ENCODE results near the gene ACOX1. TPM values are rescaled to one million over a fixed set of nuclear protein-coding genes. Genes with fewer than 3 reads are reported as not detected.

ACOX1 gene
- total RNA-seq, 1 experiment from 2014 or later, result 50.2 TPM

DNA sequence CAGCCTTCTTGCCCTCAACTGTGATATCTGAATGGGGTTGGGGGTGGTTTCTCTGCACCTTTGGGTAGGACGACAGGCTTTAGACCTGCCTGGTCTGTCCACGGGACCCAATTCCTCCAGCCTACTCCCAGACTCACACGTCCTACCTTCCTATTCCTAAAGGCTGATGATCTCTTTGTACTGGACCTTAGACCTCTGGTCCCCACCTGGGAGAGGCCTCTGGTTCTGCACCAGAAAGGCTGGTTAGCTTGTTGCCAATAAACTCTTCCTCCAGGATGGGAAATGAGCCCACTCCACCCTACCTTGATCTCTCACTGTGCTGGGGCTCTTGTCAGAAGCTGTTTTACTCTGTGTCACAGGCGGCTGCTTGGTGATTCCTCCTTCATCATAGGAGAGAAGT, 52.5 kb downstream of the ACOX1 start:
- H2AFZ ChIP-seq (ENCODE audit: low read depth, low read length, poor library complexity, severe bottlenecking), result no peak overlapping the region

More for the DNA sequence above, 52.5 kb downstream of the ACOX1 start:
- DNase-seq (ENCODE audit: low read depth, low spot score) (no peak), ATAC-seq (no peak)
- Histone ChIP-seq H3K9me2 (ENCODE audit: insufficient read depth) (no peaks in the 10 kb centered on the region), H3K4me3 (replicated peaks in 1 of 2; ENCODE audit: low read depth in 1 of 2, low read length in 2 of 2) (no peak overlapping the region), H3K4me1 (ENCODE audit: control insufficient read depth in 1 of 2, insufficient read depth in 2 of 2, low read length in 2 of 2) (peaks cover 0 to 8% of the 10 kb centered on the region in 2 experiments; a peak in 2 of 4 replicates), H3K27me3 (ENCODE audit: insufficient read depth, low read length) (no peaks in the 10 kb centered on the region), H3K9ac (ENCODE audit: low read length) (no peak overlapping the region), H3K79me2 (ENCODE audit: insufficient read depth, low read length) (no peaks in the 10 kb centered on the region), H3K9me3 (ENCODE audit: control insufficient read depth in 1 of 2, insufficient read depth in 1 of 2, low read depth in 1 of 2, low read length in 2 of 2) (no peaks in the 10 kb centered on the region), H4K20me1 (ENCODE audit: insufficient read depth) (no peaks in the 10 kb centered on the region), H3K4me2 (ENCODE audit: low read length) (no peak overlapping the region), H3K27ac (ENCODE audit: low read depth, low read length) (no peak overlapping the region), H3K36me3 (ENCODE audit: control insufficient read depth in 1 of 2, insufficient read depth in 2 of 2, low read length in 2 of 2) (no peaks in the 10 kb centered on the region)
- RAD21 ChIA-PET (ENCODE audit: low non-redundant PET in 1 of 2, low total read pairs in 2 of 2, uncharacterized antibody in 2 of 2, unreplicated experiment in 2 of 2), result interaction anchor here in 1 of 2 experiments (1.0 kb wide), 1 partner anchor 154 kb away, joined by 3 read pairs; no protein-coding TSS in a partner anchor
- CTCF ChIA-PET, result interaction anchor here (1.0 to 2.2 kb wide), 6 partner anchors 9 to 65 kb away, joined by 3 to 18 read pairs (median 6); partner anchors contain the start of genes FBF1 and MRPL38
- BruUV-seq (replicated peaks), result no TSS peak
- POLR2A ChIA-PET, result interaction anchor here (1.2 kb wide), 1 partner anchor 21 kb away, joined by 4 read pairs; no protein-coding TSS in a partner anchor
- TF ChIP-seq RAD21 (IDR thresholded peaks at IDR 0.05; ENCODE audit: low read depth) (no peak), ZNF274 (IDR thresholded peaks at IDR 0.05; ENCODE audit: low read depth, low read length) (no peak), ZFX (IDR thresholded peaks at IDR 0.05) (no peak), EZH2 (IDR thresholded peaks at IDR 0.05) (no peak)
- TF ChIP-seq, protein P1, sequence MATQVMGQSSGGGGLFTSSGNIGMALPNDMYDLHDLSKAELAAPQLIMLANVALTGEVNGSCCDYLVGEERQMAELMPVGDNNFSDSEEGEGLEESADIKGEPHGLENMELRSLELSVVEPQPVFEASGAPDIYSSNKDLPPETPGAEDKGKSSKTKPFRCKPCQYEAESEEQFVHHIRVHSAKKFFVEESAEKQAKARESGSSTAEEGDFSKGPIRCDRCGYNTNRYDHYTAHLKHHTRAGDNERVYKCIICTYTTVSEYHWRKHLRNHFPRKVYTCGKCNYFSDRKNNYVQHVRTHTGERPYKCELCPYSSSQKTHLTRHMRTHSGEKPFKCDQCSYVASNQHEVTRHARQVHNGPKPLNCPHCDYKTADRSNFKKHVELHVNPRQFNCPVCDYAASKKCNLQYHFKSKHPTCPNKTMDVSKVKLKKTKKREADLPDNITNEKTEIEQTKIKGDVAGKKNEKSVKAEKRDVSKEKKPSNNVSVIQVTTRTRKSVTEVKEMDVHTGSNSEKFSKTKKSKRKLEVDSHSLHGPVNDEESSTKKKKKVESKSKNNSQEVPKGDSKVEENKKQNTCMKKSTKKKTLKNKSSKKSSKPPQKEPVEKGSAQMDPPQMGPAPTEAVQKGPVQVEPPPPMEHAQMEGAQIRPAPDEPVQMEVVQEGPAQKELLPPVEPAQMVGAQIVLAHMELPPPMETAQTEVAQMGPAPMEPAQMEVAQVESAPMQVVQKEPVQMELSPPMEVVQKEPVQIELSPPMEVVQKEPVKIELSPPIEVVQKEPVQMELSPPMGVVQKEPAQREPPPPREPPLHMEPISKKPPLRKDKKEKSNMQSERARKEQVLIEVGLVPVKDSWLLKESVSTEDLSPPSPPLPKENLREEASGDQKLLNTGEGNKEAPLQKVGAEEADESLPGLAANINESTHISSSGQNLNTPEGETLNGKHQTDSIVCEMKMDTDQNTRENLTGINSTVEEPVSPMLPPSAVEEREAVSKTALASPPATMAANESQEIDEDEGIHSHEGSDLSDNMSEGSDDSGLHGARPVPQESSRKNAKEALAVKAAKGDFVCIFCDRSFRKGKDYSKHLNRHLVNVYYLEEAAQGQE (IDR thresholded peaks at IDR 0.05; ENCODE audit: low read depth), result no peak
- TF ChIP-seq, protein P2, sequence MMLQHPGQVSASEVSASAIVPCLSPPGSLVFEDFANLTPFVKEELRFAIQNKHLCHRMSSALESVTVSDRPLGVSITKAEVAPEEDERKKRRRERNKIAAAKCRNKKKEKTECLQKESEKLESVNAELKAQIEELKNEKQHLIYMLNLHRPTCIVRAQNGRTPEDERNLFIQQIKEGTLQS (IDR thresholded peaks at IDR 0.05), result no peak
- intact Hi-C loops (cut with micrococcal nuclease), result no loop called here

Measured in HCT116 (cell line).